HPDE6-E6E7 (cell line): ENCODE measurements around the gene IRS2.

Source experiments
- DNase-seq: peaks from one replicate; pipeline ENCODE4 v3.0.0; 2011; ENCODE audit warnings: missing footprints; ENCODE audit errors: extremely low spot score

The IRS2 gene

GRCh38 chr13:109704771-109705635 is 81.4 kb downstream of the IRS2 start:
- DNase-seq: no peak

DNA sequence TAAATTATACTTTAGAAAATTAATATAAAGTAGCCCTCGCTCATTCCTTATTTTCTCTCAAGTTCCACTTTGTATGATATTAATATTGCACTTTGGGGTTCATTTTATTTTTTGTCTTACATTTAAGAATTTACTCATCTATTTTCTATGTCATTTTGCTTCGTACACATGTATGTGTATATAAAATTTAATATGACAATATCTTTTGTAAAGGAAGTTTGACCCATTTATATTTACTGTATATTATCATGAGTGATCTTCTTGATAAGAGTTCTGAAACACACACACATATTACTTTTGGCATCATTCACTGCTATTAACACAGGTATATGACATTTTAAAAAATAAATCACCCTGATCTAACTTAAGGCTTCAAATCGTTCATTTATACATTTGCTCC is 83.1 kb downstream of the IRS2 start:
- no peak for DNase-seq
